Stimulated activated naive CD4-positive, alpha-beta T cell treated with Interleukin-2 at 50 U/mL for 16 hours (primary cell): ENCODE measurements around the gene ARL4A.

Experiments used
- DNase-seq: peaks from one replicate; lab custom pipeline; 2025; lab: John Stamatoyannopoulos, UW

ARL4A gene

GRCh38 chr7:12703881-12704280, 16.4 kb downstream of the ARL4A start:
- no peak for DNase-seq

- DNase-seq = no peak
Measured at GRCh38 chr7:12705878-12706277, 18.4 kb downstream of the ARL4A start.

DNA sequence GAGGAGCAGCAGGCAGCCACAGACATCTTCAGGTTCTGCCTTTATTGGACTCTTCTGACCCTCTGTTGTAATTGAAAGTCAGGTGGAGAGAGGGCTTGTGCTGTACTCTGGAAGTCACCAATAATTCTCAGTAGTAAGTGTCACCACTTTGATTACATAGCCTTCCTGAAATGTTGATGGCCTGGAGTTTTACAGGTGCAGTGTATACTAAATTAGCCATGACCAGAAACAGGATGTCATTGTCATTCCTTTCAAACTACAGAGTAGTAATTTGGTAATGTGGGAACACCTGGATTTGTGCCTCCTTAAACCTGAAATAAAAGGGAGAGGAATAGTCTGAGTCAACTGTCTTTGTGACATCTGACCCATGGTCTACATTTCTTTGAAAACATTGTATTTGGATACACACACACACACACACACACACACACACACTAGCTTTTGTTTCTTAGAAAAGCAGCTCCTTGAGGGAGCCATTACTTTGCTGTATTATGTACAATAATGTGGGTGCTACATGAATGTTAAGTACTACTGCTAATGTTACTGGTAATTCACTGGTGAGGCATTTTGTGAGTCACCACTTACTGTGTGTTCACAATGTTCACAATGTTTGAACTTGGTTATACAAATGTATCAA, 19.6 kb downstream of the ARL4A start:
- DNase-seq = no peak

DNA sequence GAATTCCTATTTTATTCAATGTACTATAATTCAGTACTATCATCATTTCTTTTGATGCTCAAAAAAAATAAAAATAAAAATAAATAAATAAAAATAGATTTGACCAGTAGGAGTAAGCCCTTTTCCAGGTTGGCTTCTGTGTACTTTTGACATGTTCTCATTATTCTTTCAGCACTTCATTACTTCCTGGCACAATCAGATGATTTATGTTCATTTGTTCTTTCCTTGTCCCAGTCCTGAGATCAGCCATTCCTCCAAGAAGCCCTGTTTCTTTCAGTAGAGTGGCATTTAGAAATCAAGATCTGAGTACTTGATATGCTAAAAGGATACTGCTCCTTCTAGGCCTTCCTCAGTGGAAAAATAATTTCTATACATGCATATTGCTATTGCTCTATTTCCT, 20.9 kb downstream of the ARL4A start:
- no peak for DNase-seq

GRCh38 chr7:12709726-12710502, 22.5 kb downstream of the ARL4A start:
- DNase-seq = no peak

DNA sequence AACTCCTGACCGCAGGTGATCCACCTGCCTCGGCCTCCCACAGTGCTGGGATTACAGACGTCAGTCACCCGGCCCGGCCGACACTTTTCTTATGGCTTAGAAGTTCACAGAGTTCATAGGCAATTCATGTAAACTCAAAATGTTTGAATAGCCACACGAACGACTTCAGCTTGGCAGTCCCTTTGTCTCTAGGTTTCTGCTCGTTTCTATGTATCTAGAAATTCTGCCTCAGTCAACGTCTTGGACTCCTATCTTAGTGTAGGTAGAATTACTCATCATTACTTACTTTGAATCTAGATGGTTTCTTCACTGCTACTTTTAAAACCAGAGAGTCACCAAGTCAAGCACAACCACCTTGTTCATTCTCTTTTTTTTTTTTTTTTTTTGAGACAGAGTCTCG, 23.7 kb downstream of the ARL4A start:
- DNase-seq = no peak

DNA sequence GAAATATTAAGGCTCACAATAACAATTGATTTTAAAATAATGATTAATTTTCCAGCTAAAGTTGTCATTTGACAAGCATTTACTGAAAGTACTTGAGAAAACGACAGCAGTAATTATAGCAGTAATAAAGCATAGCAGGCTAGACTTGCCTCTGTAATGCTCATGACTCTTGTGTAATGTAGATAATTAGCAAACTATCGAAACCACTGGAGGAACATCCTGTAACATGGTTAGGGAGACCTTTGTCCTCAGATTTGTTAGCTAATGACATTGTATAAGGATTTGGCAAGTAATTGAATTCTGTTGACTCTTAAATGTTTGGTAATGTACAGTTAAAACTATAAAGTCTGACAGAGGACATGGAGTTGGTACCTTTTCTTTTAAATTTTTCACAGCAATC, 24.8 kb downstream of the ARL4A start:
- DNase-seq = no peak

DNA sequence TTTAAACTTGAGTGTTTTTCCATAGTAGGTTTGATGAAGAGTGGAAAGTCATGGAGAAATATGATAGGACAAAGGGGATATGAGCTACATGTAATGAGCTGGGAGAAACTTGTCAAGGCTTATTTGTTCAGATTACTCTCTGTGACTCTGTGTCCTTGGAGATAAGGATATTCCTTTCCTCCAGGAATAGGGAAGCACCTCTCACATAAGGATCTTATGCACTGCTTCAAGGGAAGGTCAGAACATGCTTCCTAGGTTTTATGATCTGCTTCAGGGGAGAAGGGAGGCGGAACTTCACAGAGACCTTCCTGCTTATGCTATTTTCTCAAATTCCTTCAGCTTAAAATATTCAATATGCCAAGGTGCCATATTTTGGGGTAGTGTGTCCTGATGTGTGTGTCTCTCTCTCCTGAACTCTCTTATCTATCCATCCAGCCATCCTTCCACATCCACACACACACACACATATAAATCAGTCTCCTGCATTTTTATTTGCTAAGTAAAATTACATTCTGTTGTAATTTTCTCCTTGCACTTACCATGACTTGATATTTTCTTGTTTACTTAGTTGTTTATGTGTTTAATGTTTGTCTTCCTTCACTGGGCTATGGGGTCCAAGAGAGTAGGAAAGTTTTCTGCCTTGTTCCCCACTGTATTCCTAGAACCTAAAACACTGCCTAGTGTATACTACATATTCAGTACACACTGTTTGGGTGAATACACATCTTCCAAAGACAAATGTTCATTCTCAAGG, 26.4 kb downstream of the ARL4A start:
- DNase-seq = no peak

- no peak for DNase-seq
Measured at GRCh38 chr7:12714379-12714737, 26.9 kb downstream of the ARL4A start.

DNA sequence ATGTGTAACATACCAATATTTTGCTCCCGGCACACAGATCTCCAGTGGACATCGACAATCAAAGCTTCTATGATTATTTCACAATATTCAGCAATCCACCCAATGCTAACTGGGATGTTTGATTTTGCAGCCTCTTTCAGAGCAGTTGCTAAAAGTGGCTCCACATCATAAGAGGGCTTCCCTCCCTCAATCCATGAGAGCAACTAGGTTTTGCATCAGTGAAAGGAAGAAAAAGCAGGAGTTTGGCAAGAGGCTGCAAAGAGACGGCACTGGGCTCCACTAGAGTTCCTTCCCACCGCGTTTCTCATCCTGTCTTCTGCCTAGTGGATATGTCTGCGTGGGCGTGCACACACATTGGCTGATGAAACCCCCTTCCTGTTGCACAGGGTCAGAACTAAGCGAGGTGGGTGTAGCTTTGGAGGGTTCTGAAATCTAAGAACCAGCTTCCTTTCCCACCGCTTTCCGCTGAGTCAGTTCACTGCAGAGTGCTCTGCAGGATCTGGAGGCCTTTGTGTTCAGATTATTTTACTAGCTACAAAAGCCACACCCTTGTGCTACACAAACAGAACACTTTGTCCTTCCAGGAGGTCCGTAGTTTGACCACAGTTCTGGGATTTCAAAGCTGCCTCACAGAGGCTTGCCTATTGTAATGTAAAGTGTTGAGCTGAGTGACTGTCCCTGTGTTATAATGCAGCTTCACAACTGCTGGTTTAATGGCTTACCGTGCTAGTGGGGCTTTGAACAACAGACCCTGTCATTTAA, 28.1 kb downstream of the ARL4A start:
- no peak for DNase-seq

- DNase-seq = no peak
Measured at GRCh38 chr7:12716134-12716681, 28.8 kb downstream of the ARL4A start.

DNA sequence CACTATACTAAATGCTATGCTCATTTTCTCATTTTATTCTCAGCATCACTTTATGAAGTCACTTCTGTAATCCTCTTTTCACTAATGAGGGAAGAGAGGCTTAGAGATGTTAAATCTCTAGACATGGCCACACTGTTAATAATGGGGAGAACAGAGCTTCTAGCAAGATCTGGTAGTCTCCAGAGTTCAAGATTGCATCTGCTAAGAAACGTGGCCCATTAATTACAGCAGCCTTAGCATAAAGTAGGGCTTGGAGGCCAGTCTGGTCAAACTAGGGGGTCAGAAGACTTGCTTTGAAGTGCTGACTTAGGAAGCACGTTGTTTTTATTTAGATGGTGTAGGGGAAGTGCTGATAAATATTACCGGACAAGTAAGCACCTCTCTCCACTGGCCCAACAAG, 29.3 kb downstream of the ARL4A start:
- no peak for DNase-seq

DNA sequence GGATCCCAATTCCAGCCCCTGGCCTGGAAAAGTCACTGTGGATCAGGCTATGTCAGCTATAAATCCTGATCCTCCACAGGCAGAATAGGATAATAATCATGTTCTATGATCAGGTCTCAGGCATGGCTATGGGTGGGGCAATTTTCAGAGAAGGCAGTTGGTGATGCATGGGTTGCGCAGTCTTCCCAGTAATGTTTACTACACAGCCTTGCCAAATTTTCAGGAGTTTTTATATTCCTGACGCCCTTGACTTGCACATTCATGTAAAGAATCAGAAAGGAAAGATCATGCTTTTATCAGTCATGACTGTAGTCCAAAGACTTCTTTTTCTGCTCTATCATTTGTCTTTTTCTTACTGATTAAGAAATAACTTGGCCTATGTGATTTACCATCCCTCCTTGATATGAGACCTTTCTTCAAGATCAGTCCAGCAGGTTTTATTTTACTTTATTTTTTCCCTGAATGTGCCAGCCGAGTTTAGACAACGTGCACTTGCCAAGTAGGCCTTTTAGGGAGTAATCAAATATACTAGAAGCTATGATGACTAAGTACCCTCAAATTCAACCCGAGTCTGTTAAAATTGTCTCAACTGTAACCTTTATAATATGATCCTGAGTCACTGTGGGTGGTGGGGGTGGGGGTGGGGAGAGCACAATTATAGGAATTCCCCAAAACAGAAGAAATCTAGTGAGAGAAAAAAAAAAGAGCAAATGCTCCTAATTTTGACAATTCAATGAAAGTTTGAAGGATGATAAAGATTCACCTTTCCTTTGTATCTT, 31.9 kb downstream of the ARL4A start:
- DNase-seq = no peak

GRCh38 chr7:12719981-12720865, 32.8 kb downstream of the ARL4A start:
- DNase-seq = no peak

GRCh38 chr7:12721286-12721830, 33.9 kb downstream of the ARL4A start:
- DNase-seq = no peak

DNA sequence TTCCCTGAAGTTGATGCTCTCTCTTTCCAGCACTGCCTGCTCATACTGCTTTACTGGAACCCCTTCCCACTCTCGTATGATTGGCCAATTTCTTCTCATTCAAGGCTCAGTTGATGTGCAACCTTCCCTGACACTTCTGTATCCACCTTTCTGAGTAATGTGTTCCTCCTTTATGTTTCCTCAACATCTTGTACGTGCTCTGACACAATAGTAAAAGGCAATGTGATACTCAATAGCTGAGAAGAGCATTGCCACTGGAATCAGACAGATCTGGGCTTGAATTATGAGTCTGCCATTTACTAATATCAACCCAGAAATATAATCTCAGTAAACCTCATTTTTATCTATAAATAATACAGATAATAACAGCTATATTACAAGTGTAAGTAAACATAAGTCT, 34.7 kb downstream of the ARL4A start:
- DNase-seq = no peak

GRCh38 chr7:12722636-12723605, 35.5 kb downstream of the ARL4A start:
- no peak for DNase-seq

DNA sequence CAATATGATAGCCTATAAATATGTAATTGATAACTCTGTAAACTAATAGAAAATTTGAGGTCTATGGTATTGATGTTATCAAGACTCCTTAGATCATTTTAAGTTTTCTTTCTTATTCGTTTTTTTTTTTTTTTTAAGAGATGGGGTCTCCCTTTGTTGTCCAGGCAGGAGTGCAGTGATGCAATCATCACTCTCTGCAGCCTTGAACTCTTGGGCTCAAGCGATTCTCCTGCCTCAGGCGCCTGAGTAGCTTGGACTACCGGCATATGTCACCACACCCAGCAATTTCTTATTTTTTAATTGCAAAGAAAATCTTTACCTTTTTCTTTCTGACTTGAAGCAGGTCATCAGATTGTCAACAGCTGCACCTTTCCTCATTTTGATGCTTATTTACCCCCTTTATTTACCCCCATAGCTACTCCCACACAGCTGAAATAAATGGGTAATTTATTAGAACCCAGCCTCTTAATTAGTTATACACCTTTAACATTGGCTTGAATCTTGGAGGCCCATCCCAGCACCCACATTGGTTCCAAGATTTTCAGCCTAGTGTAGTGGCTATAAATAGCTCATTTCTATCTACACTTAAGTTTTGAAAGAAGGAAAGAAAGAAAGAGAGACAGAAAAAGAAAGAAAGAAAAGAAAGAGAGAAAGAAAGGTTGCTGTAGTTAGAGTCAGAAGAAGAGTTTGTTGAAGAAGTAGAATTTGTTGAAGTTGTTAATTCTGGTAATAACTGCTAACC, 38.3 kb downstream of the ARL4A start:
- no peak for DNase-seq
